A673 (cell line): ENCODE measurements around the gene LINGO3.

ENCODE experiments used
- CTCF ChIP-seq: fragments of 300-800, 200-600 bp; sonication (generic); conservative IDR thresholded peaks from 2 replicates; pipeline ENCODE4 v1.5.1; 2017; ENCODE audit warnings: low read depth, mild to moderate bottlenecking, antibody characterized with exemption, low read length, moderate library complexity, mixed read lengths
- EZH2 ChIP-seq: fragments of 200-600 bp; sonication (generic); IDR thresholded peaks from 2 replicates; pipeline ENCODE4 v1.6.1; 2017; ENCODE audit warnings: borderline replicate concordance, low read depth, mild to moderate bottlenecking, mixed read lengths, antibody characterized with exemption, low read length; ENCODE audit not compliant: poor library complexity, severe bottlenecking

DNA sequence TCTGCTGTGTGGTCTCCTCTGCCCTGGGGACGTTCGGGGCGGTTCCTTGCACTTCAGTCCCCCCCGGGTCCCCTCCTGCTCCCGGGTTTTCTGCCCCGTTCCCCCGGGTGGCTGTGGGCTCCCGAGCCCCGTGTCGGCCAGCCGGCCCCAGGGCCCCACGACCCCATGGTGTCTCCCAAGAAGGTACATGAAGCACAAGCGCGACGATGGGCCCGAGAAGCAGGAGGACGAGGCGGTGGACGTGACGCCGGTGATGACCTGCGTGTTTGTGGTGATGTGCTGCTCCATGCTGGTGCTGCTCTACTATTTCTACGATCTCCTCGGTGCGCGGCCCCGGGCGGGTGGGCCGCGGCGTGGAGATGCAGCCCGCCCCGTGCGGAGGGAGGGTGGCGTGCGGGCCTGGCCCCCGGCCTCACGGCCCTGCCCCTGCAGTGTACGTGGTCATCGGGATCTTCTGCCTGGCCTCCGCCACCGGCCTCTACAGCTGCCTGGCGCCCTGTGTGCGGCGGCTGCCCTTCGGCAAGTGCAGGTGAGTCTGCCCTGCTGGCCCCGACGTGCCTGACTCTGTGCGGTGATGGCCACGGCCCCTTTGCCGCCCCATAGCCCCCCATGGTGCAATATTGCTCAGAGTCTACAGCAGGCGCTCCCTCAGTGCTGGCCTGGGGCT is 31.8 kb upstream of the LINGO3 start:
- no peak for TF ChIP-seq CTCF
- TF ChIP-seq EZH2: no peak
